Left ventricle myocardium inferior (tissue), 1 donor: Measurements from ENCODE around the gene TMEM147. TPM values are rescaled to one million over a fixed set of nuclear protein-coding genes. Genes with fewer than 3 reads are reported as not detected.

Experiments used
- DNase-seq: peaks from one replicate; pipeline ENCODE4 v3.0.0-alpha.2; 2020
- H3K27ac ChIP-seq: fragments of 200-600 bp; replicated peaks from 2 replicates; pipeline ENCODE4 v1.8.0; 2021
- H3K27me3 ChIP-seq: fragments of 200-600 bp; 2 replicates; pipeline ENCODE4 v1.8.0; 2021; ENCODE audit warnings: low read depth
- H3K36me3 ChIP-seq: fragments of 200-600 bp; 2 replicates; pipeline ENCODE4 v1.8.0; 2021
- H3K4me1 ChIP-seq: fragments of 200-600 bp; 2 replicates; pipeline ENCODE4 v1.8.0; 2021
- H3K4me3 ChIP-seq: fragments of 200-600 bp; 2 replicates; pipeline ENCODE4 v1.8.0; 2021; ENCODE audit warnings: mild to moderate bottlenecking, moderate library complexity
- H3K9me3 ChIP-seq: fragments of 200-600 bp; replicated peaks from 2 replicates; pipeline ENCODE4 v1.8.0; 2021
- CTCF ChIP-seq: fragments of 200-600 bp; IDR thresholded peaks from 2 replicates; pipeline ENCODE4 v1.8.0; 2021; ENCODE audit warnings: antibody characterized with exemption, mild to moderate bottlenecking, borderline replicate concordance
- intact Hi-C: fragments of 100-400 bp; cut with micrococcal nuclease; formaldehyde crosslinking; loops from one replicate; pipeline ENCODE4 v1.11.0; 2022
- total RNA-seq: library from RNA; stranded (reverse); fragmentation: NEBNext Ultra II Directional; extraction: Animal tissue kit (Norgen Biotek cat#: 25700); gene quantifications from one replicate; pipeline ENCODE4 v1.2.1, GENCODE V29; 2021
- donor health status: DM: no; HTN: yes; CAD: no; lungs with severe emphysema.

TMEM147 gene
- total RNA-seq, 1 donor from 2014 or later = 84.3 TPM

GRCh38 chr19:35555301-35556005 lies 10.0 kb downstream of the TMEM147 start:
- intact Hi-C loops = no loop called here
- no peak overlapping the region for H3K27ac ChIP-seq

GRCh38 chr19:35556025-35556590 lies 10.7 kb downstream of the TMEM147 start:
- no peak for DNase-seq

More at GRCh38 chr19:35555301-35556005, 10.0 kb downstream of the TMEM147 start:
- Histone ChIP-seq H3K27me3 (peaks cover 58% of the 10 kb centered on the region), H3K9me3 (no peaks in the 10 kb centered on the region), H3K36me3 (no peaks in the 10 kb centered on the region), H3K4me1 (peaks cover 13% of the 10 kb centered on the region), H3K4me3 (no peak overlapping the region)
- TF ChIP-seq CTCF = no peak
- DNase-seq = no peak

GRCh38 chr19:35556846-35557538 lies 11.6 kb downstream of the TMEM147 start:
- TF ChIP-seq CTCF = no peak
- Histone ChIP-seq H3K27me3 (peaks cover 73% of the 10 kb centered on the region), H3K27ac (no peak overlapping the region), H3K36me3 (no peaks in the 10 kb centered on the region), H3K9me3 (no peaks in the 10 kb centered on the region), H3K4me1 (peaks cover 13% of the 10 kb centered on the region), H3K4me3 (peak overlapping the region; percentile 56)
- no peak for DNase-seq
- intact Hi-C loops = no loop called here

More at GRCh38 chr19:35556025-35556590, 10.7 kb downstream of the TMEM147 start:
- Histone ChIP-seq H3K27me3 (peaks cover 64% of the 10 kb centered on the region), H3K9me3 (no peaks in the 10 kb centered on the region), H3K27ac (no peak overlapping the region), H3K36me3 (no peaks in the 10 kb centered on the region), H3K4me1 (peaks cover 13% of the 10 kb centered on the region), H3K4me3 (no peak overlapping the region)
- TF ChIP-seq CTCF = no peak
- intact Hi-C loops = no loop called here

GRCh38 chr19:35557539-35558399 lies 12.3 kb downstream of the TMEM147 start:
- Histone ChIP-seq H3K36me3 (no peaks in the 10 kb centered on the region), H3K4me1 (peaks cover 13% of the 10 kb centered on the region), H3K27me3 (peaks cover 80% of the 10 kb centered on the region), H3K27ac (no peak overlapping the region), H3K9me3 (no peaks in the 10 kb centered on the region), H3K4me3 (peak overlapping the region; percentile 56)
- DNase-seq = peak; percentile 51
- intact Hi-C loops = no loop called here
- TF ChIP-seq CTCF = no peak
